ENCODE measurements around the gene ZC2HC1B.

DNA sequence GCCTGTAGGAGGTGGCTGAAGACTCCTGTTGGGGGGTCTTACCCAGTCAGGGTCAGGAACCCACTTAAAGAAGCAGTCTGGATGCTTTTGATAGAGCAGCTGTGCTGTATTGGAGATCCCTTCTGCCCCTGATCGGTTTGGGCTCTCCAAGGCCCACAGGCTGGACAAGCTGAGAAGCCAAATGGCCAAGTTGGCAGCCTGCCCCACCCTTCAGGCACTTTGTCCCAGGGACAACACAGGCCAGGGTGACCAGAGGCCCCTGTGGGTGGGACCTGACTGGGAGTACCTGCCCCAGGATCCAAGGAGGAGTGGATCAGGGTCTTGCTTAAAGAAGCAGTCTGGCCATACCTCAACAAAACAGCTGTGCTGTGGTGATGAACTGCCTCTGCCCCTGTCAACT is 48.4 kb downstream of the ZC2HC1B start:
- TF ChIP-seq, protein P1, sequence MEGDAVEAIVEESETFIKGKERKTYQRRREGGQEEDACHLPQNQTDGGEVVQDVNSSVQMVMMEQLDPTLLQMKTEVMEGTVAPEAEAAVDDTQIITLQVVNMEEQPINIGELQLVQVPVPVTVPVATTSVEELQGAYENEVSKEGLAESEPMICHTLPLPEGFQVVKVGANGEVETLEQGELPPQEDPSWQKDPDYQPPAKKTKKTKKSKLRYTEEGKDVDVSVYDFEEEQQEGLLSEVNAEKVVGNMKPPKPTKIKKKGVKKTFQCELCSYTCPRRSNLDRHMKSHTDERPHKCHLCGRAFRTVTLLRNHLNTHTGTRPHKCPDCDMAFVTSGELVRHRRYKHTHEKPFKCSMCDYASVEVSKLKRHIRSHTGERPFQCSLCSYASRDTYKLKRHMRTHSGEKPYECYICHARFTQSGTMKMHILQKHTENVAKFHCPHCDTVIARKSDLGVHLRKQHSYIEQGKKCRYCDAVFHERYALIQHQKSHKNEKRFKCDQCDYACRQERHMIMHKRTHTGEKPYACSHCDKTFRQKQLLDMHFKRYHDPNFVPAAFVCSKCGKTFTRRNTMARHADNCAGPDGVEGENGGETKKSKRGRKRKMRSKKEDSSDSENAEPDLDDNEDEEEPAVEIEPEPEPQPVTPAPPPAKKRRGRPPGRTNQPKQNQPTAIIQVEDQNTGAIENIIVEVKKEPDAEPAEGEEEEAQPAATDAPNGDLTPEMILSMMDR (IDR thresholded peaks at IDR 0.05): no peak
- TF ChIP-seq EZH2 (IDR thresholded peaks at IDR 0.05) (no peak), EZH2phosphoT487 (IDR thresholded peaks at IDR 0.05) (no peak)
